WTC11 (cell line): ENCODE data around the gene DLG5.

Experiments
- ELF4 ChIP-seq: sonication (generic); formaldehyde crosslinking; IDR thresholded peaks from 2 replicates; pipeline ENCODE4 v1.8.1; 2022; ENCODE audit warnings: low read depth, mild to moderate bottlenecking, moderate library complexity, missing genetic modification reagents
- MLX ChIP-seq: sonication (generic); formaldehyde crosslinking; IDR thresholded peaks from 2 replicates; pipeline ENCODE4 v1.8.1; 2023; ENCODE audit warnings: mild to moderate bottlenecking, missing genetic modification reagents, moderate library complexity

DNA sequence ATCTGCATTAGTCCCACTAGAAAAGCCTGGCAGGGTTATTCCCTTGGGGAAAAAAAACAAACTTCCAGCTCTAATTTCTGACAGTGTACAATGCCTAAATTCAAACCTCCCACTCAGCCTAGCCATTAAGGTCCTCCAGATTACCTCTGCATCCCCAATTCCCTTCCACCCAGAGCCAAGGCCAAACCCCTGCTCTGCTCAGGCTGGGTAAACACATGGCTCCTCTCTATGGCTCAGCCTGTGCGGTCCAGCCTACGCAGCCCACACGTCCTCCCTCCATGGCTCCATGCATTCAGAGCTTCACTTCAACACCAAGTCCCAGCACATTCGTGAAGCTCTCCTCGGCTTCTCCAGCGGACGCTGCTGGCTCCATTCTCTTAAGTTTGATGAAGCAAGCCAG lies 5.2 kb downstream of the DLG5 start:
- TF ChIP-seq MLX (CRISPR knock-in tag) (no peak), ELF4 (CRISPR knock-in tag) (no peak)
